ENCODE data around the gene TMEM59L.

The TMEM59L gene

DNA sequence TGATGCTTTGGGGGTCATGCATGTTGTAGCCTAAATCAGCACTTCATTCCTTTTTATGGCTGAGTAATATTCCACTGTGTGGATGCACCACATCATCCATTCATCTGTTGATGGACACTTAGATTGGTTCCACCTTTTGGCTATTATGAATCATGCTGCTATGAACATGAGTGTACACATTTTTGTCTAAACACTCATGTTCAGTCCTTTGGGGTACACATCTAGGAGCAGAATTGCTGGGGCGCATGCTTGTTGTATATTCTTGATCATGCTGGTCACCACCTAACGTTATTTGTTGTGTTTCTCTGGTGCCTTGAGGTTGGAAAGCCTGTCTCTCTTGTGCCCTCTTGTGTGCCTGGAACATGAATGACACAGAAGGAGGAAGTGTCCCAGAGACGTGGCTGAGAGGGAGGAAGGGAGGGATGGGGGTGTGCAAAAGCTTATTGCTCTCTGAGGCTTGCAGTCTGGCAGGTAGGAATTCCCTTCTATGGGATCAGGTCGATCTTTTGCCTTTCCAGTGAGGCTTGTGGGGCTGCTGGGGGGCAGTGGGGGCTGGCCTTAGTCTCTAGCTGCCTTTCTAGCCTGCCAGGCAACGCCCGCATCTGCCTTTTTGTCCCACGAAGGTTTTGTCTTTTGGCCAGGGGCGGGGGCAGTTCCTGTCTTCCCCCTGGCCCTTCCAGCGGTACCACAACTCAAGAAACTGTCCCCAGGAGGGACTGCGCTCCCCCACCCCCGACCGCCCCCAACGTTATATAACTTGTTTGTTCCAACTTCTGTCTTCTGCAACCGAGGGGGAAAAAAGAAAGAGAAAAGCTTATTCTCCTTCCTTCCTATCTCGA is 31.7 kb downstream of the TMEM59L start:
- DNase-seq: peak; percentile 72 to 85 (median 78)
- no peaks in the 10 kb centered on the region for H3K27me3 ChIP-seq (replicated peaks in 2 of 5; ENCODE audit: control insufficient read depth in 4 of 5, insufficient read depth in 5 of 5, low read length in 4 of 5)
- peak overlapping the region in 6 of 7 experiments; percentile 28 to 76 (median 56) for H3K4me3 ChIP-seq (ENCODE audit: control insufficient read depth in 1 of 7, extremely low read depth in 1 of 7, insufficient read depth in 4 of 7, low read depth in 2 of 7, low read length in 6 of 7)
- CTCF ChIA-PET: interaction anchor here (0.9 to 2.0 kb wide), 3 partner anchors 31 to 58 kb away, joined by 3 to 8 read pairs (median 3); partner anchors contain the start of gene REX1BD
- H3K9me3 ChIP-seq (ENCODE audit: control extremely low read depth in 1 of 5, control insufficient read depth in 4 of 5, insufficient read depth in 2 of 5, low read depth in 1 of 5, low read length in 4 of 5): no peaks in the 10 kb centered on the region
- peaks cover 0 to 2% (median 0%) of the 10 kb centered on the region in 4 experiments for H3K36me3 ChIP-seq (ENCODE audit: control insufficient read depth in 4 of 4, insufficient read depth in 4 of 4, low read length in 3 of 4)
- H3K27ac ChIP-seq (ENCODE audit: insufficient read depth in 1 of 2, low read depth in 1 of 2, low read length in 2 of 2, poor library complexity in 1 of 2, severe bottlenecking in 2 of 2): no peak overlapping the region
- 9% methylated on average over 8 of the region's 15 CpGs for WGBS (ENCODE audit: insufficient coverage)
- POLR2A ChIA-PET: interaction anchor here (0.6 to 0.7 kb wide), 2 partner anchors 60 to 124 kb away, joined by 3 read pairs; no protein-coding TSS in a partner anchor
- peaks cover 0 to 35% (median 30%) of the 10 kb centered on the region in 4 experiments for H3K4me1 ChIP-seq (ENCODE audit: control extremely low read depth in 1 of 4, control insufficient read depth in 4 of 4, insufficient read depth in 4 of 4, low read length in 3 of 4)

DNA sequence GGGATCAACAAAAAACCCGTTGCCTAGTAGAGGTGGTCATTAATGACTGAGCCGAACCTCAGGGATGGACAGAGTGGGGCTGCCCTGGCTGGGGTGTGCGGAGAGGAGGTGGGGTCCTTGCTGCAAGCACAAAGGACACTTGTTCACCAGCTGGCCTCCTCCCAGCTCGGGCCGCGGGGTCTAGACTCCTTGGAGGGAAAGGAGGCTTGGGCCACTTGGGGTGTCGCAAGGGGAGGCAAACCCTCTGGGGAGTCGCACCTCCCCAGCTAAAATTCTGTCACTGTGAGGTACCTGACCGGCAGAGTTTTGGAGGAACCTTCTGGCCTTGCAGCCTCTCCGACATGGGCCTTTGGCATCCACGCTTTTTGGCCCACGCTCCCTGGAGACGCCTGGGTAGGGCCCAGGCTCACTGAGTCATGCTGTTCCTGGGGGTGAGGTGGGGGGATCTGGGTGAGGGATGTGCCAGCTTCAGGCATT is 32.4 kb downstream of the TMEM59L start:
- H3K27ac ChIP-seq (ENCODE audit: insufficient read depth in 1 of 2, low read depth in 1 of 2, low read length in 2 of 2, poor library complexity in 1 of 2, severe bottlenecking in 2 of 2): no peak overlapping the region
- peaks cover 0 to 42% (median 36%) of the 10 kb centered on the region in 4 experiments for H3K4me1 ChIP-seq (ENCODE audit: control extremely low read depth in 1 of 4, control insufficient read depth in 4 of 4, insufficient read depth in 4 of 4, low read length in 3 of 4)
- H3K9me3 ChIP-seq (ENCODE audit: control extremely low read depth in 1 of 5, control insufficient read depth in 4 of 5, insufficient read depth in 2 of 5, low read depth in 1 of 5, low read length in 4 of 5): no peaks in the 10 kb centered on the region
- H3K36me3 ChIP-seq (ENCODE audit: control insufficient read depth in 4 of 4, insufficient read depth in 4 of 4, low read length in 3 of 4): peaks cover 0 to 2% (median 0%) of the 10 kb centered on the region in 4 experiments
- CTCF ChIA-PET: interaction anchor here (0.9 to 2.0 kb wide), 3 partner anchors 30 to 59 kb away, joined by 3 to 8 read pairs (median 3); partner anchors contain the start of gene REX1BD
- POLR2A ChIA-PET: interaction anchor here (0.7 kb wide), 1 partner anchor 59 kb away, joined by 3 read pairs; no protein-coding TSS in a partner anchor
- 54% methylated on average over 13 of the region's 13 CpGs for WGBS (ENCODE audit: insufficient coverage)
- no peak for DNase-seq
- H3K4me3 ChIP-seq (ENCODE audit: control insufficient read depth in 1 of 7, extremely low read depth in 1 of 7, insufficient read depth in 4 of 7, low read depth in 2 of 7, low read length in 6 of 7): peak overlapping the region in 4 of 7 experiments; percentile 28 to 76 (median 64)
- H3K27me3 ChIP-seq (replicated peaks in 2 of 5; ENCODE audit: control insufficient read depth in 4 of 5, insufficient read depth in 5 of 5, low read length in 4 of 5): no peaks in the 10 kb centered on the region

DNA sequence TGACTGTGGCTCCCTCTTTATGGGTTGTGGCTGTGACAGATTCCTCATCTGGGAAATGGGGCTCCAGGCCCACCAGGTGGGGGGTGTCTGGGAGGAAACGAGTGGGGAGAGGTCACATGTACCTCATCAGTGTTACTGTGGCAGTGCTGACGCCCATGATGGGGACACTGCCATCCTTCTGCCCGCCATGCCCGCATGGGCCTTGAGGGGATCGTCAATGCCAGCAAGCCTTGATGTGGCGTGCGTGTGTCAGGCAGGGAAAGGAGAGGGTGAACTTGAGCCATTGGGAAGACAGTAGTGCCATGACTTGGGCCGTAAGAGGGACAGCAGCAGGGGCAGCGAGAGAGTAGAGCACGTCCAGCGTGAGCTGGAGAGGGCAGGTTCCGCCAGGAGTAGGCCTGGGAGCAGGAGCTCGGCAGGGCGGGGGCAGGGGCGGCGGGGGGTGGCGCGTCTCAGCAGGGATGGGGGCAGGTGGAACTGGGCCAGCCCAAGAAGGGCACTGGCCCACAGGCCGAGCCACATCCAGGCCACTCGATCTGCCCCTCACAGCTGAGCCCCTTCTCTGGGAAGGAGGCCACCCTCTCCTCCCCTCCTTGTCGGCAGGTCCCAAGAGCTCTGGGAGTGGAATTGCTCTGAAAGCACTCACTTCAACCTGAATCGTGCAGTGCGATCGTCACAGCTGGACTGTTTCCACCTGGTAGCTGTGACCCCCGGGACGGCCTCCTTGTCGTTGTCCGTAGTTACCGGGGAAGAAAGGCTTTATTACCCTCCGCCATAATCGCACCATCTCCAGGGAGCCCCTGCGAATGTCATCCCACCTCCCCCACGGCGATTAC is 34.1 kb downstream of the TMEM59L start:
- Histone ChIP-seq H3K4me1 (ENCODE audit: control extremely low read depth in 1 of 4, control insufficient read depth in 4 of 4, insufficient read depth in 4 of 4, low read length in 3 of 4) (peaks cover 0 to 52% (median 42%) of the 10 kb centered on the region in 4 experiments), H3K36me3 (ENCODE audit: control insufficient read depth in 4 of 4, insufficient read depth in 4 of 4, low read length in 3 of 4) (peaks cover 0 to 5% (median under 1%) of the 10 kb centered on the region in 4 experiments), H3K27ac (ENCODE audit: insufficient read depth in 1 of 2, low read depth in 1 of 2, low read length in 2 of 2, poor library complexity in 1 of 2, severe bottlenecking in 2 of 2) (no peak overlapping the region), H3K9me3 (ENCODE audit: control extremely low read depth in 1 of 5, control insufficient read depth in 4 of 5, insufficient read depth in 2 of 5, low read depth in 1 of 5, low read length in 4 of 5) (no peaks in the 10 kb centered on the region), H3K4me3 (ENCODE audit: control insufficient read depth in 1 of 7, extremely low read depth in 1 of 7, insufficient read depth in 4 of 7, low read depth in 2 of 7, low read length in 6 of 7) (no peak overlapping the region), H3K27me3 (replicated peaks in 2 of 5; ENCODE audit: control insufficient read depth in 4 of 5, insufficient read depth in 5 of 5, low read length in 4 of 5) (no peaks in the 10 kb centered on the region)
- DNase-seq: no peak
- ChIA-PET POLR2A (no interaction called here), CTCF (interaction anchor here (1.0 kb wide), 1 partner anchor 19 kb away, joined by 3 read pairs; no protein-coding TSS in a partner anchor)
- 98% methylated on average over 19 of the region's 34 CpGs for WGBS (ENCODE audit: insufficient coverage)

DNA sequence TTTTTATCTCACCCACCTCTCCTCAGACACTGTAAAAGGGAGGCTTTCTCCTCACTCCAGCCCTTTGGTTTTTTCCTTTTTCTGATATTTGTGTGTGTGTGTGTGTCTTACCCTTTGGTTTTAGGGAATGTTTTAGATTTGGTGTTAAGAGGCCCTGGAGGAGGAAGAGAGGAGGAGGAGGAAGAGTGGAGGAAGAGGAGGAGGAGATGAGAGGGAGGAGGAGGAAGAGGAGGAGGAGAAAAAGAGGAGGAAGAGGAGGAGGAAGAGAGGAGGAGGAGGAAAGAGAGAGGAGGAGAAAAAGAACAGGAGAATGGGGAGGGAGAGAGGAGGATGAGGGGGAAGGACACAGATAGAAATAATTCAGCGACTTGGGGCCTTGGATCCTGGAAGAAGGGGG is 34.7 kb downstream of the TMEM59L start:
- ChIA-PET POLR2A (no interaction called here), CTCF (interaction anchor here (2.1 kb wide), 1 partner anchor 54 kb away, joined by 6 read pairs; no protein-coding TSS in a partner anchor)
- Histone ChIP-seq H3K4me3 (ENCODE audit: control insufficient read depth in 1 of 7, extremely low read depth in 1 of 7, insufficient read depth in 4 of 7, low read depth in 2 of 7, low read length in 6 of 7) (no peak overlapping the region), H3K27me3 (replicated peaks in 2 of 5; ENCODE audit: control insufficient read depth in 4 of 5, insufficient read depth in 5 of 5, low read length in 4 of 5) (no peaks in the 10 kb centered on the region), H3K9me3 (ENCODE audit: control extremely low read depth in 1 of 5, control insufficient read depth in 4 of 5, insufficient read depth in 2 of 5, low read depth in 1 of 5, low read length in 4 of 5) (no peaks in the 10 kb centered on the region), H3K36me3 (ENCODE audit: control insufficient read depth in 4 of 4, insufficient read depth in 4 of 4, low read length in 3 of 4) (peaks cover 0 to 5% (median under 1%) of the 10 kb centered on the region in 4 experiments), H3K4me1 (ENCODE audit: control extremely low read depth in 1 of 4, control insufficient read depth in 4 of 4, insufficient read depth in 4 of 4, low read length in 3 of 4) (peaks cover 0 to 52% (median 42%) of the 10 kb centered on the region in 4 experiments), H3K27ac (ENCODE audit: insufficient read depth in 1 of 2, low read depth in 1 of 2, low read length in 2 of 2, poor library complexity in 1 of 2, severe bottlenecking in 2 of 2) (no peak overlapping the region)
- no peak for DNase-seq
- WGBS (ENCODE audit: insufficient coverage): 100% methylated on average over 1 of the region's 1 CpG

DNA sequence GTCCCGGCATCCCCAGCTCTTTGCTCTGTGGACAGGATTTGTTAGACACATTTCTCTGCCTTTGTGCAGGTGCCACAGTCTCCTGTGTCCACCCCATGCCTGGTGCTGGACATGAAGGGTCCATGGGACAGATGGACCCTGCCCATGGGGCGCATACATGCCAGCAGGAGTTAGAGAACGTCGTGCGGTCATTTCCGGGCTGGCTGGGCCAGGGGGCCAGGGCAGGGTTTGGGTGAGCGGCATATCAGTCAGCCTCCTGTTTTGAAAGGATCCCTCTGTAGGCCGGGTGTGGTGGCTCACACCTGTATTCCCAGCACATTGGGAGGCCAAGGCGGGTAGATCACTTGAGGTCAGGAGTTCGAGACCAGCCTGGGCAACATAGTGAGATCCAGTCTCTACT is 35.1 kb downstream of the TMEM59L start:
- POLR2A ChIA-PET: no interaction called here
- Histone ChIP-seq H3K4me3 (ENCODE audit: control insufficient read depth in 1 of 7, extremely low read depth in 1 of 7, insufficient read depth in 4 of 7, low read depth in 2 of 7, low read length in 6 of 7) (no peak overlapping the region), H3K27me3 (replicated peaks in 2 of 5; ENCODE audit: control insufficient read depth in 4 of 5, insufficient read depth in 5 of 5, low read length in 4 of 5) (no peaks in the 10 kb centered on the region), H3K4me1 (ENCODE audit: control extremely low read depth in 1 of 4, control insufficient read depth in 4 of 4, insufficient read depth in 4 of 4, low read length in 3 of 4) (peaks cover 0 to 52% (median 42%) of the 10 kb centered on the region in 4 experiments), H3K36me3 (ENCODE audit: control insufficient read depth in 4 of 4, insufficient read depth in 4 of 4, low read length in 3 of 4) (peaks cover 0 to 5% (median under 1%) of the 10 kb centered on the region in 4 experiments), H3K27ac (ENCODE audit: insufficient read depth in 1 of 2, low read depth in 1 of 2, low read length in 2 of 2, poor library complexity in 1 of 2, severe bottlenecking in 2 of 2) (no peak overlapping the region), H3K9me3 (ENCODE audit: control extremely low read depth in 1 of 5, control insufficient read depth in 4 of 5, insufficient read depth in 2 of 5, low read depth in 1 of 5, low read length in 4 of 5) (no peaks in the 10 kb centered on the region)
- 96% methylated on average over 8 of the region's 10 CpGs for WGBS (ENCODE audit: insufficient coverage)
- CTCF ChIA-PET: interaction anchor here (1.4 to 2.1 kb wide), 2 partner anchors 54 to 159 kb away, joined by 3 to 6 read pairs; no protein-coding TSS in a partner anchor
- DNase-seq: no peak

DNA sequence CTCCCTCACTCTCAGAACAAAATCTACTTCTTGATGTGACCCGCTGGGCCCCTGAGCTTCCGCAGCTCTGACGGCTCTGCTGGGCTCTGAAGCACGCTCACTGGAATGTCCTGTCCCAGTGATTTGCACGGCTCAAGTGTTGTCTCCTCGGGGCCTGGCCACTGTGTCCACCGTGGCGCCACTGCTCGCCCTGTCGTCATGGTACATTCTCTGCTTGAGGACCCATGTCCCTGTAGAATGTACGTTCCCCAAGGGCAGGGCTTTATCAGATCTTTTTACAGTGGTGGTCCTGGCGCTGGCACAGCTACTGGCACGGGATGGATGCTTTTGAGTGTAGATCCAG is 36.3 kb downstream of the TMEM59L start:
- H3K27me3 ChIP-seq (replicated peaks in 2 of 5; ENCODE audit: control insufficient read depth in 4 of 5, insufficient read depth in 5 of 5, low read length in 4 of 5): no peaks in the 10 kb centered on the region
- H3K4me3 ChIP-seq (ENCODE audit: control insufficient read depth in 1 of 7, extremely low read depth in 1 of 7, insufficient read depth in 4 of 7, low read depth in 2 of 7, low read length in 6 of 7): peak overlapping the region in 5 of 7 experiments; percentile 26 to 68 (median 52)
- H3K36me3 ChIP-seq (ENCODE audit: control insufficient read depth in 4 of 4, insufficient read depth in 4 of 4, low read length in 3 of 4): peaks cover 0 to 5% (median under 1%) of the 10 kb centered on the region in 4 experiments
- ChIA-PET POLR2A (interaction anchor here (0.6 kb wide), 1 partner anchor 15 kb away, joined by 3 read pairs; no protein-coding TSS in a partner anchor), CTCF (interaction anchor here (1.4 to 2.1 kb wide), 2 partner anchors 55 to 160 kb away, joined by 3 to 6 read pairs; no protein-coding TSS in a partner anchor)
- peaks cover 0 to 52% (median 42%) of the 10 kb centered on the region in 4 experiments for H3K4me1 ChIP-seq (ENCODE audit: control extremely low read depth in 1 of 4, control insufficient read depth in 4 of 4, insufficient read depth in 4 of 4, low read length in 3 of 4)
- 72% methylated on average over 13 of the region's 13 CpGs for WGBS (ENCODE audit: insufficient coverage)
- H3K9me3 ChIP-seq (ENCODE audit: control extremely low read depth in 1 of 5, control insufficient read depth in 4 of 5, insufficient read depth in 2 of 5, low read depth in 1 of 5, low read length in 4 of 5): no peaks in the 10 kb centered on the region
- DNase-seq: no peak
- no peak overlapping the region for H3K27ac ChIP-seq (ENCODE audit: insufficient read depth in 1 of 2, low read depth in 1 of 2, low read length in 2 of 2, poor library complexity in 1 of 2, severe bottlenecking in 2 of 2)

Data from common myeloid progenitor, CD34-positive (primary cell).